Neural crest cell (in vitro differentiated cells): ENCODE results near the gene FBXW11. TPM values are rescaled to one million over a fixed set of nuclear protein-coding genes. Genes with fewer than 3 reads are reported as not detected.

Source experiments
- DNase-seq: peaks from one replicate; pipeline ENCODE4 v3.0.0; 2021; ENCODE audit warnings: low read depth, mixed read lengths, low spot score
- H3K27ac Mint-ChIP-seq: one replicate; pipeline ENCODE4 v1.8.0; 2021; ENCODE audit warnings: mild to moderate bottlenecking, mixed read lengths; ENCODE audit not compliant: unreplicated experiment
- H3K27me3 Mint-ChIP-seq: 2 replicates; pipeline ENCODE4 v1.8.0; 2021; ENCODE audit warnings: low read depth, mild to moderate bottlenecking, mixed read lengths
- H3K36me3 Mint-ChIP-seq: 2 replicates; pipeline ENCODE4 v1.8.0; 2021; ENCODE audit warnings: low read depth, mild to moderate bottlenecking, mixed read lengths
- H3K4me1 Mint-ChIP-seq: 2 replicates; pipeline ENCODE4 v1.8.0; 2021; ENCODE audit warnings: mixed read lengths
- H3K4me3 Mint-ChIP-seq: one replicate; pipeline ENCODE4 v1.8.0; 2021; ENCODE audit warnings: mild to moderate bottlenecking, mixed read lengths
- H3K9me3 Mint-ChIP-seq: 2 replicates; pipeline ENCODE4 v1.8.0; 2021; ENCODE audit warnings: mixed read lengths
- total RNA-seq: library from RNA; stranded (reverse); gene quantifications from 2 replicates; pipeline ENCODE4 v1.2.1, GENCODE V29; 2021
- TF ChIP-seq, protein P1 (sequence below): fragments of 200-600 bp; sonication (generic); conservative IDR thresholded peaks from 2 replicates; pipeline ENCODE4 v1.5.0; 2021; ENCODE audit warnings: antibody characterized with exemption, mild to moderate bottlenecking

Gene FBXW11
- total RNA-seq, 1 donor from 2014 or later: 66.6 TPM

DNA sequence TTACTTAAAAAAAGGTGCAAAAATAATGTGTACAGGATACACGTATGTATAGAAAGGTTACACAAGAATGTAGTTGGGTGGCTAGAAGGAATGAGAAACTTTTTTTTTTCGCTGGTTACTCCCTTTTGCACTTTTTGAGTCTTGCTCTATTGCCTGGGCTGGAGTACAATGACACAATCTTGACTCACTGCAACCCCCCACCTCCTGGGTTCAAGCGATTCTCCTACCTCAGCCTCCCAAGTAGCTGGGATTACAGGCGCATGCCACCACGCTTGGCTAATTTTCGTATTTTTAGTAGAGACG is 15.8 kb downstream of the FBXW11 start:
- no peak overlapping the region for H3K4me3 Mint-ChIP-seq
- no peak for DNase-seq
- no peaks in the 10 kb centered on the region for H3K4me1 Mint-ChIP-seq
- H3K36me3 Mint-ChIP-seq: peaks cover 6% of the 10 kb centered on the region
- no peaks in the 10 kb centered on the region for H3K9me3 Mint-ChIP-seq
- TF ChIP-seq, protein P1, sequence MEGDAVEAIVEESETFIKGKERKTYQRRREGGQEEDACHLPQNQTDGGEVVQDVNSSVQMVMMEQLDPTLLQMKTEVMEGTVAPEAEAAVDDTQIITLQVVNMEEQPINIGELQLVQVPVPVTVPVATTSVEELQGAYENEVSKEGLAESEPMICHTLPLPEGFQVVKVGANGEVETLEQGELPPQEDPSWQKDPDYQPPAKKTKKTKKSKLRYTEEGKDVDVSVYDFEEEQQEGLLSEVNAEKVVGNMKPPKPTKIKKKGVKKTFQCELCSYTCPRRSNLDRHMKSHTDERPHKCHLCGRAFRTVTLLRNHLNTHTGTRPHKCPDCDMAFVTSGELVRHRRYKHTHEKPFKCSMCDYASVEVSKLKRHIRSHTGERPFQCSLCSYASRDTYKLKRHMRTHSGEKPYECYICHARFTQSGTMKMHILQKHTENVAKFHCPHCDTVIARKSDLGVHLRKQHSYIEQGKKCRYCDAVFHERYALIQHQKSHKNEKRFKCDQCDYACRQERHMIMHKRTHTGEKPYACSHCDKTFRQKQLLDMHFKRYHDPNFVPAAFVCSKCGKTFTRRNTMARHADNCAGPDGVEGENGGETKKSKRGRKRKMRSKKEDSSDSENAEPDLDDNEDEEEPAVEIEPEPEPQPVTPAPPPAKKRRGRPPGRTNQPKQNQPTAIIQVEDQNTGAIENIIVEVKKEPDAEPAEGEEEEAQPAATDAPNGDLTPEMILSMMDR: no peak
- H3K27ac Mint-ChIP-seq: no peak overlapping the region
- H3K27me3 Mint-ChIP-seq: no peaks in the 10 kb centered on the region

DNA sequence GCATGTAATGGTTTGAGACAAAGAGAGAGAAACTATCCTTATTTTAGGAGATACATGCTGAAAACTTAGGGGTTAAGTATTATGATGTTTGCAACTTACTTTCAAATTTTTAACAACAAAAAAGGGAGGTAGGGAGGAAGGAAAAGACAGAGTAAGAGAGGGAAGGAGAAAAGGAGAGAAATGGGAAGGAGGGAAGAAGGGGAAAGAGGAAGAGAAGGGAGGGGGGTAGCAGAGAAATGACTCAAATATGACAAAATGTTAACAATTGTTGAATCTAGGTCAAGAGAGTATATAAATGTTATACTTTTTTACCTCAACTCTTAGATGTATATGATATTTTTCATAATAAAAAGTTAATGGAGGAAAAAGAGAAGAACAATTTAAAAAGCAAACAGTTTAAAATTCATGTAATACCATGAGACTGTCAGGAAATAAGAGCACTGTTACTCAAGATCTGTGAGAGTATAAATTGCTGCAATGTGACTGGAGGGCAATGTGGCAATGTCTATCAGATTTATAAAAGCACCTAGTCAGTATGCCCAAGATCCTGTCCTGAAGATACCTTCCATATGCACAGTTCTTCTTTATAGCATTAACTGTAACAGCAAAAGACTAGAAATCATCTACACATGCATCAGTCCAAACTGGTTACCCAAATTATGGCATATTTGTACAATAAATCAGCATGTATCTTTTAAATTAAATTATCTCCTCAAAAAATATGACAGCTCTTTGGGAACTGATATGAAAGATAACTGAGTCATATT is 16.3 kb downstream of the FBXW11 start:
- Mint-ChIP-seq H3K27ac (no peak overlapping the region), H3K4me3 (no peak overlapping the region)
- DNase-seq: no peak

DNA sequence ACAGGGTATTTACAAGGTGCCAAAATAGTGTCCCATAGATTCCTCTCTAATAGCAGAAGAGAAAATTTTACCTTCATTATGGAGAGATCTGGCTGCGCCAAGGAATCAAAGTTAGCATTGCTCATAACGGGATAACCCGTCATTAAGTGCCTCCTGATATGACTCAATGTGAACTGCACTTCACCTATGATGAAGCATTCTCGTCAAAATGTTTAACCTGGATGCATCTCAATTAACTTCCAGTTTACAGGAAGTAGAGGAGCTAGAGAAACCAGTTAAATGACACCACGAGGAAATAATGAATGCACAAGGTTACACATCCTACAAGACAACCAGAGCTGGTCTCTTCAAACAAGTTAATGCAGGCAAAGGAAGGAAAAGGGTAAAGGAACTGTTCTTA is 17.2 kb downstream of the FBXW11 start:
- H3K4me3 Mint-ChIP-seq: no peak overlapping the region
- no peaks in the 10 kb centered on the region for H3K9me3 Mint-ChIP-seq
- H3K36me3 Mint-ChIP-seq: peaks cover 6% of the 10 kb centered on the region
- no peak for DNase-seq
- peaks cover 2% of the 10 kb centered on the region for H3K4me1 Mint-ChIP-seq
- TF ChIP-seq, protein P1: no peak
- H3K27ac Mint-ChIP-seq: no peak overlapping the region
- H3K27me3 Mint-ChIP-seq: no peaks in the 10 kb centered on the region

More for the DNA sequence above, 16.3 kb downstream of the FBXW11 start:
- Mint-ChIP-seq H3K9me3 (no peaks in the 10 kb centered on the region), H3K36me3 (peaks cover 6% of the 10 kb centered on the region), H3K4me1 (no peaks in the 10 kb centered on the region), H3K27me3 (no peaks in the 10 kb centered on the region)
- TF ChIP-seq, protein P1: no peak

DNA sequence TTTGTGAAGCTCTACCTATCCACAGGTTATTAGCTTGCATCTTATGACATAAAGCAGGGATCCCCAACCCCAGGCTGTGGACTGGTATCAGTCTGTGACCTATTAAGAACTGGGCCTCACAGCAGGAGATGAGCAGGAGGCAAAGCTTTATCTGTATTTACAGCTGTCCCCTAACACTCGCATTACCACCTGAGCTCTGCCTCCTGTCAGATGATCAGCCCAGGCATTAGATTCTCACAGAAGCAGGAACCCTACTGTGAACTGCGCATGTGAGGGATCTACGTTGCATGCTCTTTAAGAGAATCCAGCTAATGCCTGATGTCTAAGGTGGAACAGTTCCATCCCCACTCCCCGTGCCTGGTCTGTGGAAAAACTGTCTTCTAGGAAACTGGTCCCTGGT is 19.7 kb downstream of the FBXW11 start:
- no peak for DNase-seq
- TF ChIP-seq, protein P1: no peak
- peak overlapping the region; percentile 24 for H3K27ac Mint-ChIP-seq
- peaks cover 3% of the 10 kb centered on the region for H3K4me1 Mint-ChIP-seq
- no peaks in the 10 kb centered on the region for H3K27me3 Mint-ChIP-seq
- no peaks in the 10 kb centered on the region for H3K9me3 Mint-ChIP-seq
- H3K4me3 Mint-ChIP-seq: no peak overlapping the region
- peaks cover 7% of the 10 kb centered on the region for H3K36me3 Mint-ChIP-seq

DNA sequence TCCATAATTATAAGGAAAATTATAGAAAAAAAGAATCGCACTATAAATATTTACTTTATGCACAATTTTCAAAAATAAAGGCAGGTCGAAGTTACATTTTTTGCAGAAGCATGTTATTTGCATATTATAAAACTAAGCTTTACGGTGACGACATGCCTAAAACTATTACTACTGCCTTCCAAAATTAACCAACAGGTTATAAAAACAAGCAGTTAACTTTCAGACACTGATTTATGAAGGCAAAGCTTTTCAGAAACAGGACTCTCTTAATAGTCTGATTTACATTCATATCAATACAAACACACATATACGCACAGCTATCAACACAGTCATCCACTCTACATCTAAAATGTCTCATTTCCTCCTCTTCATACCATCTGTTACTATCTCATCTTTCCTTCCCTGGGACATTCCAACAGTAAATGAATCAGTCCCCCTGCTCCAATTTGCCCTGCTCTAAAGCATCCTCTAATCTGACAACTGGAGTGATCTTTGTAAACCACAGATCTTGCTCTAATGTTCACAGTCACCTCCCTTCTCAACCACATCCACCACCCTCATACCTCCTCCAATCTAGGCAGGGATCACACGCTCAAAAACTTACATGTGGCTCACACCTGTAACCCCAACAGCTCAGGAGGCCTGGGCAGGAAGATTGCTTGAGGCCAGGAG is 21.6 kb downstream of the FBXW11 start:
- Mint-ChIP-seq H3K9me3 (no peaks in the 10 kb centered on the region), H3K36me3 (peaks cover 17% of the 10 kb centered on the region), H3K4me3 (no peak overlapping the region), H3K27me3 (no peaks in the 10 kb centered on the region), H3K27ac (no peak overlapping the region), H3K4me1 (peaks cover 3% of the 10 kb centered on the region)
- DNase-seq: no peak
- TF ChIP-seq, protein P1: no peak
